Sigmoid colon (tissue), 4 donors: ENCODE measurements around the gene SGO2.

ENCODE experiments used
- POLR2A ChIP-seq, 2 donors: fragments of 450-650 bp; IDR thresholded peaks; one replicate each; pipeline ENCODE4 v1.6.1; 2016; ENCODE audit warnings: antibody characterized with exemption in 2 of 2, mild to moderate bottlenecking in 2 of 2, moderate library complexity in 2 of 2
- POLR2AphosphoS5 ChIP-seq, 4 donors: sonication (generic); formaldehyde crosslinking; IDR thresholded peaks; one replicate each; pipeline ENCODE4 v1.6.1; 2017; ENCODE audit warnings: antibody characterized with exemption in 4 of 4
- TF ChIP-seq, protein P1 (sequence below), 4 experiments: fragments of 450-650 bp in 3 of 4; fragments of 200-600 bp in 1 of 4; IDR thresholded peaks; one replicate each; pipeline ENCODE4 v1.5.1; 2016 to 2019; ENCODE audit warnings: antibody characterized with exemption in 4 of 4, mild to moderate bottlenecking in 3 of 4, moderate library complexity in 2 of 4

DNA sequence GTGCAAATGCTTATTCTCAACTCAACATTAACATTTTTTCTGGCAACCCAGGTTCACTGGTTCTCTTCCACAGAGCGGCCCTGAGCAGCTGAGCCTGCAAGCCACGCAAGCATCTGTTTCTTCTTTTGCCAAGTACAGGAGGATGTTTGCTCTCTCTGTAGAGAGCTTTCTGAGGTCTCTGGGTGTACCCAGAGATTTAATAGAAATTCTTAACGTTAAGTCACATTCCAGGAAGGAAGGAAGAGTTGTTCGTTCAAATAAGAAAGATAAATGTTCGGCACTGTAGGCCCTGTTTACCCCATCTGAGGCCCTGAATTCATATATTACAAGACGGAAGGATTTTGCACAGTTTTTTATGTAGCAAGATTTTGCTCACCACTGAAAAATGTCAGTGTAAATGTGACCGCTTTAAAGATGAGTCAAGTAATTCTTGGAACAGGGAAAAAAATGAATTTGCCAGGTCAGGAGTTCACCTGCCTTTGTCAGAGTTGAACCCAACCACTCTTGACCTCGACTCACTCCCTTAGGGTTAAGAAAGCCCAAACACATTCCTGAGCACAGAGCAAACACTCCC is 46.2 kb upstream of the SGO2 start:
- TF ChIP-seq, protein P1, sequence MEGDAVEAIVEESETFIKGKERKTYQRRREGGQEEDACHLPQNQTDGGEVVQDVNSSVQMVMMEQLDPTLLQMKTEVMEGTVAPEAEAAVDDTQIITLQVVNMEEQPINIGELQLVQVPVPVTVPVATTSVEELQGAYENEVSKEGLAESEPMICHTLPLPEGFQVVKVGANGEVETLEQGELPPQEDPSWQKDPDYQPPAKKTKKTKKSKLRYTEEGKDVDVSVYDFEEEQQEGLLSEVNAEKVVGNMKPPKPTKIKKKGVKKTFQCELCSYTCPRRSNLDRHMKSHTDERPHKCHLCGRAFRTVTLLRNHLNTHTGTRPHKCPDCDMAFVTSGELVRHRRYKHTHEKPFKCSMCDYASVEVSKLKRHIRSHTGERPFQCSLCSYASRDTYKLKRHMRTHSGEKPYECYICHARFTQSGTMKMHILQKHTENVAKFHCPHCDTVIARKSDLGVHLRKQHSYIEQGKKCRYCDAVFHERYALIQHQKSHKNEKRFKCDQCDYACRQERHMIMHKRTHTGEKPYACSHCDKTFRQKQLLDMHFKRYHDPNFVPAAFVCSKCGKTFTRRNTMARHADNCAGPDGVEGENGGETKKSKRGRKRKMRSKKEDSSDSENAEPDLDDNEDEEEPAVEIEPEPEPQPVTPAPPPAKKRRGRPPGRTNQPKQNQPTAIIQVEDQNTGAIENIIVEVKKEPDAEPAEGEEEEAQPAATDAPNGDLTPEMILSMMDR (IDR thresholded peaks at IDR 0.05): no peak
- TF ChIP-seq POLR2A (IDR thresholded peaks at IDR 0.05) (no peak), POLR2AphosphoS5 (IDR thresholded peaks at IDR 0.05) (peak; percentile 27 to 74 (median 48))
